Breast epithelium (tissue), 3 donors: ENCODE measurements around the gene ADARB2.
A peak's percentile ranks its signal among the peaks of the same experiment; 100 is the strongest.

ENCODE experiments used
- CTCF ChIP-seq, 3 donors: fragments of 450-650 bp; IDR thresholded peaks; one replicate each; pipeline ENCODE4 v1.5.1; 2016 to 2017; ENCODE audit warnings: antibody characterized with exemption in 3 of 3, mild to moderate bottlenecking in 3 of 3, moderate library complexity in 3 of 3
- POLR2A ChIP-seq: fragments of 450-650 bp; IDR thresholded peaks from one replicate; pipeline ENCODE4 v1.6.1; 2016; ENCODE audit warnings: antibody characterized with exemption, mild to moderate bottlenecking, moderate library complexity
- POLR2AphosphoS5 ChIP-seq, 3 donors: sonication (generic); formaldehyde crosslinking; IDR thresholded peaks; one replicate each; pipeline ENCODE4 v1.6.1; 2017; ENCODE audit warnings: antibody characterized with exemption in 3 of 3

GRCh38 chr10:1368842-1369171, 368.5 kb downstream of the ADARB2 start:
- TF ChIP-seq CTCF (IDR thresholded peaks at IDR 0.05) = peak in 2 of 3 donors; percentile 26
- TF ChIP-seq POLR2A = no peak
- no peak for TF ChIP-seq POLR2AphosphoS5 (IDR thresholded peaks at IDR 0.05)
